ENCODE measurements around the gene UQCC5.

The UQCC5 gene

DNA sequence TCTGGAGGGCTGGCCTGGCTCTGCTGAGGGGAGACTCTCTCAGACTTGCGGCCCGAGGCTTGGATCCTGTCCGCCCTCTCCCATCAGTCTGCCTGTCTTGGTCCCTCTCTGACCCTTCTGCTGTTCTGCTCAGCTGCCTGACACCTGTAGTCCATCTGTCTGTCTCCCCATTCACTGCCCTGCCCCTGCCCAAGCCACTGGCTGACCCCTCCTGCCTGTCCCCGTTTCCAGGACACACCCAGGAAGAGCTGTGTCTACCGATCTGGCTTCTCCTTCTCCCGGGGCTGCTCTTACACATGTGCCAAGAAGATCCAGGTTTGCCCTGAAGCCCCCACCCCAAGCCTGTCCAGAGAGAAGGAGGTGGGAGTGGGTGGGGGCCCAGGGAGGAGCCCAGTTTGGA, 21.2 kb upstream of the UQCC5 start:
- Histone ChIP-seq H3K4me3 (replicated peaks; ENCODE audit: low read depth, low read length) (no peak overlapping the region), H3K36me3 (ENCODE audit: control insufficient read depth, insufficient read depth, low read length) (no peaks in the 10 kb centered on the region), H3K27me3 (replicated peaks; ENCODE audit: control insufficient read depth, insufficient read depth, low read length) (no peaks in the 10 kb centered on the region; the same call in 1 of the 2 replicates)
- TF ChIP-seq, protein P1, sequence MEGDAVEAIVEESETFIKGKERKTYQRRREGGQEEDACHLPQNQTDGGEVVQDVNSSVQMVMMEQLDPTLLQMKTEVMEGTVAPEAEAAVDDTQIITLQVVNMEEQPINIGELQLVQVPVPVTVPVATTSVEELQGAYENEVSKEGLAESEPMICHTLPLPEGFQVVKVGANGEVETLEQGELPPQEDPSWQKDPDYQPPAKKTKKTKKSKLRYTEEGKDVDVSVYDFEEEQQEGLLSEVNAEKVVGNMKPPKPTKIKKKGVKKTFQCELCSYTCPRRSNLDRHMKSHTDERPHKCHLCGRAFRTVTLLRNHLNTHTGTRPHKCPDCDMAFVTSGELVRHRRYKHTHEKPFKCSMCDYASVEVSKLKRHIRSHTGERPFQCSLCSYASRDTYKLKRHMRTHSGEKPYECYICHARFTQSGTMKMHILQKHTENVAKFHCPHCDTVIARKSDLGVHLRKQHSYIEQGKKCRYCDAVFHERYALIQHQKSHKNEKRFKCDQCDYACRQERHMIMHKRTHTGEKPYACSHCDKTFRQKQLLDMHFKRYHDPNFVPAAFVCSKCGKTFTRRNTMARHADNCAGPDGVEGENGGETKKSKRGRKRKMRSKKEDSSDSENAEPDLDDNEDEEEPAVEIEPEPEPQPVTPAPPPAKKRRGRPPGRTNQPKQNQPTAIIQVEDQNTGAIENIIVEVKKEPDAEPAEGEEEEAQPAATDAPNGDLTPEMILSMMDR (IDR thresholded peaks at IDR 0.05; ENCODE audit: insufficient read depth, low read length, poor library complexity, severe bottlenecking): no peak
- DNase-seq (ENCODE audit: extremely low read depth, insufficient read length): no peak

DNA sequence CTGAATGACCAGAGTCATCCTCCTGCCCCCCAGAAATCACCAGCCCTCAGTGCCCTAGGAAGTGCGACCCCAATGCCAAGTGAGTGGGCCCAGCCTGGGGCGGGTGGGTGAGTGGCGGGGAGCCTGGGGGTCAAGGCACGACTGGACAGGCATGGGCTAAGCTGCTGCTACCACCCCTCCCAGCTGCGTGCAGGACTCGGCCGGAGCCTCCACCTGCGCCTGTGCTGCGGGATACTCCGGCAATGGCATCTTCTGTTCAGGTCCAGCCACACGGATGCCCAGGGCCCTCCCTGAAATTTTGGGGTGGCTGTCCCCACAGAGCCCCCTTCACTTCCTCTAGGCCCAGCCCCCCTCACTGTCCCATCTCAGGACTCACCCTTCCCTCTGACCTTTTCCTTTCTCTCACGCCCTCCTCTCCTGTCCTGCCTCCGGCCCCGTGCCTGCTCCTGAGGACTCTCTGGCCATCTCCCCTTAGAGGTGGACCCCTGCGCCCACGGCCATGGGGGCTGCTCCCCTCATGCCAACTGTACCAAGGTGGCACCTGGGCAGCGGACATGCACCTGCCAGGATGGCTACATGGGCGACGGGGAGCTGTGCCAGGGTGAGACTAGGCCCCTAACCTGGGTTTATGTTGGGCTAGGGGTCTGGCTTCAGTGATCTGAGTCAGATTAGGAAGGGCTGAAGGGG, 19.8 kb upstream of the UQCC5 start:
- H3K4me3 ChIP-seq (replicated peaks; ENCODE audit: low read depth, low read length): no peak overlapping the region
- no peaks in the 10 kb centered on the region for H3K36me3 ChIP-seq (ENCODE audit: control insufficient read depth, insufficient read depth, low read length)
- TF ChIP-seq, protein P1 (IDR thresholded peaks at IDR 0.05; ENCODE audit: insufficient read depth, low read length, poor library complexity, severe bottlenecking): no peak
- no peaks in the 10 kb centered on the region; the same call in 1 of the 2 replicates for H3K27me3 ChIP-seq (replicated peaks; ENCODE audit: control insufficient read depth, insufficient read depth, low read length)
- no peak for DNase-seq (ENCODE audit: extremely low read depth, insufficient read length)

DNA sequence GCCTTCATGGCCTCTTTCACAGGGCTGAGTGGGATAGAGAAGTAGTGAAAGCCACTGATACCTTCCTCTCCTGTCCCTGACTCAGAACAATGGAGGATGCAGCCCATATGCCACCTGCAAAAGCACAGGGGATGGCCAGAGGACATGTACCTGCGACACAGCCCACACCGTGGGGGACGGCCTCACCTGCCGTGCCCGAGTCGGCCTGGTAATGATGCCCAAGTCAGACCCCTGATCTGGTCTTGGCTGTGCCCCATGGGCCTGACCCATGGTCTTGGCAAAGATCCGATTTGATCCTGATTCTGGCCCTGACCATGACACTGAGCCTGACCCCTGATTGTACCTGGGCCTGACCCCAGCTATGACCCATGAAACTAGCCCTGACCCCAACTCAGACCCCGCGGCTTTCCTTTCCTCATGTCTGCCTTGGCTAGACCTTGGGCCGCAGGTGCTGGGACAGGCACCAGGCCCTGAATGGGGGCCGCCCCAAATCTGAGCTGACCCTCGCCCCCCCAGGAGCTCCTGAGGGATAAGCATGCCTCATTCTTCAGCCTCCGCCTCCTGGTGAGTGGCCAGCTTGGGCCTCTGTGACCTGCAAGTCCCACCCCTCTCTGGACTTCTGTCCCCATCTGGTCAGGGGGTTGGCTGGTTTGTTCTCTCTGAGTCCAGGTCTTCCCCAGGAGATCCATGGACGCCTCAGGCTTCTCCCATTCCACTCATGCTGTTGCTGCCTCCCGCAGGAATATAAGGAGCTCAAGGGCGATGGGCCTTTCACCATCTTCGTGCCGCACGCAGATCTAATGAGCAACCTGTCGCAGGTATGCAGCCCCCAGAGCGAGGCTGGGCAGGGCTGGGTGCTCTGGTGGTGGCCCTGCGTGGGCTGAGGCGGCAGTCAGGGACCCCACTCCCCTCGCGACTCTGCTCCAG, 18.3 kb upstream of the UQCC5 start:
- TF ChIP-seq, protein P1 (IDR thresholded peaks at IDR 0.05; ENCODE audit: insufficient read depth, low read length, poor library complexity, severe bottlenecking): no peak
- no peak for DNase-seq (ENCODE audit: extremely low read depth, insufficient read length)
- Histone ChIP-seq H3K4me3 (replicated peaks; ENCODE audit: low read depth, low read length) (no peak overlapping the region), H3K36me3 (ENCODE audit: control insufficient read depth, insufficient read depth, low read length) (no peaks in the 10 kb centered on the region), H3K27me3 (replicated peaks; ENCODE audit: control insufficient read depth, insufficient read depth, low read length) (no peaks in the 10 kb centered on the region; the same call in 1 of the 2 replicates)

DNA sequence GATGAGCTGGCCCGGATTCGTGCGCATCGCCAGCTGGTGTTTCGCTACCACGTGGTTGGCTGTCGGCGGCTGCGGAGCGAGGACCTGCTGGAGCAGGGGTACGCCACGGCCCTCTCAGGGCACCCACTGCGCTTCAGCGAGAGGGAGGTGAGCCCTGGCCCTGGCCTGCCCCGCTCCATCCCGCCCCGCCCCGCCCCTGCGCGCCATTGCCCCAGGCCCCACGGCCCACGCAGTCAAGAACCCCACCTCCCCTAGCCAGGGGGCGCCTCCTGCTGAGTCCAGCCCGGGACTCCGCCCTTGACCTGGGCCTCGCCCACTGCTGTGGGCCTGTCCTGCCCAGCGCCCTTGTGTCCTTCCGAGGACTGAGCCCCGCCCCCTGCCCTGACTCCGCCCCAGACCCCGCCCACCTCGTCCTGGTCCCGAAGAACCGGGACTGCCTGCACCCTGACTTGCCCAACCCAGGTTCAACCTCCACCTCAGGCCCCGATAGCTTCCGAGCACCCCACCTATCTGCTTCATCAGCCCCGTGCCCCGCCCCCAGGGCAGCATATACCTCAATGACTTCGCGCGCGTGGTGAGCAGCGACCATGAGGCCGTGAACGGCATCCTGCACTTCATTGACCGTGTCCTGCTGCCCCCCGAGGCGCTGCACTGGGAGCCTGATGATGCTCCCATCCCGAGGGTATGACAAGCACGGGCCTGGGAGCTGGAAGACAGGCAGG, 17.5 kb upstream of the UQCC5 start:
- Histone ChIP-seq H3K36me3 (ENCODE audit: control insufficient read depth, insufficient read depth, low read length) (no peaks in the 10 kb centered on the region; the same call in 1 of the 2 replicates), H3K27me3 (replicated peaks; ENCODE audit: control insufficient read depth, insufficient read depth, low read length) (no peaks in the 10 kb centered on the region), H3K4me3 (replicated peaks; ENCODE audit: low read depth, low read length) (no peak overlapping the region)
- no peak for DNase-seq (ENCODE audit: extremely low read depth, insufficient read length)
- TF ChIP-seq, protein P1 (IDR thresholded peaks at IDR 0.05; ENCODE audit: insufficient read depth, low read length, poor library complexity, severe bottlenecking): no peak

DNA sequence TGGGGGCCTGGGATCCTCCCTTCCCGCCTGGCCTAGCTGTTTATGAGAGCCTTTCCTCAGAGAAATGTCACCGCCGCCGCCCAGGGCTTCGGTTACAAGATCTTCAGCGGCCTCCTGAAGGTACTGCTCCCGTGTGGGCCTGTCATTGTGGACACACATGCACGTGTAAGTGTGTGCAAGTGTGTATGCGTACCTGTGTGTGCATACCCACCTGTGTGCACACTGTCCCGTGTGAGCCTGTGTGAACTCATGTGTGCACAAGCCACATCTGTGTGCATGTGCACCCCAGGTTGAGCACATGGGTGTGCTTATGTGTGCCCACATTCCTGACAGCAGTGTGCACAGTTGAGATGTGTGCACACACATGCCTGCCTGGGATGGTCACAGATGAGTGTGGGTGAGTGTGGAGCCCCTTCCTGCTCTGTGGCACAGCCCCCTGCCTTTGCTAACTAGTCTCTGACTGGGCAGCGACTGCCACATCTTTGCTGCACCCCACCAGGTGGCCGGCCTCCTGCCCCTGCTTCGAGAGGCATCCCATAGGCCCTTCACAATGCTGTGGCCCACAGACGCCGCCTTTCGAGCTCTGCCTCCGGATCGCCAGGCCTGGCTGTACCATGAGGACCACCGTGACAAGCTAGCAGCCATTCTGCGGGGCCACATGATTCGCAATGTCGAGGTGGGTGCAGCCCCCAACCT, 16.8 kb upstream of the UQCC5 start:
- TF ChIP-seq, protein P1 (IDR thresholded peaks at IDR 0.05; ENCODE audit: insufficient read depth, low read length, poor library complexity, severe bottlenecking): no peak
- Histone ChIP-seq H3K36me3 (ENCODE audit: control insufficient read depth, insufficient read depth, low read length) (peaks cover 5% of the 10 kb centered on the region), H3K4me3 (replicated peaks; ENCODE audit: low read depth, low read length) (no peak overlapping the region), H3K27me3 (replicated peaks; ENCODE audit: control insufficient read depth, insufficient read depth, low read length) (no peaks in the 10 kb centered on the region)
- DNase-seq (ENCODE audit: extremely low read depth, insufficient read length): no peak
